ENCODE results near the gene CSF1.

GRCh38 chr1:109874445-109874844 is 36.2 kb upstream of the CSF1 start:
- TF ChIP-seq CTCF (IDR thresholded peaks at IDR 0.05; ENCODE audit: low read depth, low read length): no peak
- TF ChIP-seq EZH2phosphoT487 (IDR thresholded peaks at IDR 0.05; ENCODE audit: low read depth): no peak
